ENCODE measurements around the gene NR2F2. TPM values are rescaled to one million over a fixed set of nuclear protein-coding genes. Genes with fewer than 3 reads are reported as not detected.

NR2F2 gene
- total and polyA plus RNA-seq, 2 of the 13 experiments (the other 11 are each of a cell fraction or from before 2014, with no cell fraction given), result 3.5 to 4.7 TPM

- TF ChIP-seq PCBP2 (optimal IDR thresholded peaks at IDR 0.05; ENCODE audit: low read depth, low read length, poor library complexity, severe bottlenecking) (no peak), CBX5 (CRISPR knock-in tag; IDR thresholded peaks at IDR 0.05; ENCODE audit: borderline replicate concordance) (no peak), ETV6 (CRISPR knock-in tag; conservative IDR thresholded peaks at IDR 0.05) (no peak), POLR2G (IDR thresholded peaks at IDR 0.05; ENCODE audit: low read depth, low read length) (no peak)
These were observed 27.7 kb downstream of the NR2F2 start (continued) for GRCh38 chr15:96358001-96358801.

DNA sequence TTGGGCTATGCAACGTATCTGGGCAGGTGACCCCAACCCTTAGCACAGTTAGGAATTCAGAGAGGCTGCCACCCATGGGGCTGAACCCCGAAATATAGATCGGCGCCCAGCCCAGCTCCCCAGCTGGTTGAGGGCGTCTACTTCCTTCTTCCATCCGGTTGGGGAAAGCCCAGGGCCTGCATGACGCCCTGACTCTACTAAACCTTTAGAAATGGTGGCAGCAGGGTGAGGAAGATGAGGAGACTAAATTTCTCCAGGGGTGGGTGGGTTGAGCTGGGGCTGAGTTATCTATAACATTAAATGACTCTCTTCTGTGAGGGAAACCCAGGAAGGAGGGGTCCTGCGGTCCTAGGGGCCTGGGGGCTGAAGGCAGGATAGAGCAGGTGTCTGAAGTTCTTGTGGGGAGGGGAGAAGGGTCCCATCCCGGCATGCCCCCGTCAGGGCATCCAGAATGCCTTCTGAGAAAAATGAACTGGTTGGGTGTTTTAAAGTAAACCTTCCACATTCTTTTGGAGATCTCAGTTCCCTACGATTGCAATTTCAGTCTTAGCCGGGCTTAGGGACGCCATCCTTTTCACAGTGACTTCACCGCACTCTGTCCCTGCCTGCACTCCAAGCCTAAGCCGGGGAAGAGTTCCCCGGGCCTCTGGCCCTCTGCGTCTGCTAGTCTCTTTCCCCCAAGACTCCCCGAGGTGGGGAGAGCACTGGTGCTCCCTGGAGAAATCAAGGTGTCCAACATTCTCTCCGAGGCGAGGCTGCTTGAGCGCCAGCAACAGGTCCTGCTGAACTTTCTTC, 28.5 kb downstream of the NR2F2 start:
- no peaks in the 10 kb centered on the region for H4K20me1 ChIP-seq (ENCODE audit: insufficient read depth, low read length)
- H3K27me3 ChIP-seq (ENCODE audit: control insufficient read depth in 1 of 2, insufficient read depth in 2 of 2, low read length in 2 of 2), result no peaks in the 10 kb centered on the region; a peak in 1 of 5 replicates
- BruUV-seq (replicated peaks), result no TSS peak
- in situ Hi-C loops (cut with HindIII; ENCODE audit: extremely low pct_ligation_motif_present, low pct_unique_long_range_greater_than_20kb), result loop anchor here (25.0 kb wide), 1 partner anchor 1403 kb away; no protein-coding TSS in a partner anchor
- no peak overlapping the region for H2AFZ ChIP-seq (ENCODE audit: low read length)
- TF ChIP-seq, protein P1, sequence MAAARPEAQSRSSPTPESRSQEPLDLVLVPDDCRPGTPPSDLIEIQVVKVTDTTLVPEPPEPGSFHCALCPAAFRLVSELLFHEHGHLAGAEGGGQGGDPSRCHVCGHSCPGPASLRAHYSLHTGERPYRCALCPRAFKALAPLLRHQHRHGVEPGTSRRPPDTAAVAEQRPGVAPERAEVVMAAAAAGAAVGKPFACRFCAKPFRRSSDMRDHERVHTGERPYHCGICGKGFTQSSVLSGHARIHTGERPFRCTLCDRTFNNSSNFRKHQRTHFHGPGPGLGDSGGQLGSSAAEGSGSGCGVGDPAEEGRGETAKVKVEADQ (CRISPR knock-in tag; IDR thresholded peaks at IDR 0.05; ENCODE audit: borderline replicate concordance), result no peak
- TF ChIP-seq GATAD2A (CRISPR knock-in tag; IDR thresholded peaks at IDR 0.05) (no peak), ZNF121 (CRISPR knock-in tag; IDR thresholded peaks at IDR 0.05) (no peak), TCF7 (IDR thresholded peaks at IDR 0.05; ENCODE audit: low read depth) (no peak), ZNF503 (CRISPR knock-in tag; IDR thresholded peaks at IDR 0.05) (no peak), SETDB1 (CRISPR knock-in tag; IDR thresholded peaks at IDR 0.05; ENCODE audit: borderline replicate concordance) (no peak), ZC3H4 (CRISPR knock-in tag; IDR thresholded peaks at IDR 0.05; ENCODE audit: borderline replicate concordance) (no peak)
- H3K4me3 ChIP-seq (replicated peaks in 1 of 3; ENCODE audit: insufficient read depth in 1 of 3, low read depth in 2 of 3, low read length in 3 of 3), result no peak overlapping the region
- no peak for FAIRE-seq
- H3K9me3 ChIP-seq (ENCODE audit: low read length), result no peaks in the 10 kb centered on the region
- 86% methylated on average over 19 of the region's 21 CpGs for WGBS (ENCODE audit: low lambda C conversion rate)
- peaks cover 26% of the 10 kb centered on the region for H3K4me1 ChIP-seq (ENCODE audit: insufficient read depth, low read length)
- no peaks in the 10 kb centered on the region for H3K79me2 ChIP-seq (ENCODE audit: insufficient read depth, low read length)
- no peak overlapping the region for H3K27ac ChIP-seq (ENCODE audit: extremely low read length, insufficient read depth, low read length)
- H3K4me2 ChIP-seq (ENCODE audit: low read depth, low read length), result no peak overlapping the region
- CTCF ChIA-PET (ENCODE audit: low intra/inter-chr PET ratio, low total read pairs), result no interaction called here
- no peak overlapping the region for H3K9ac ChIP-seq (ENCODE audit: insufficient read depth, low read depth, low read length)
- POLR2A ChIA-PET, result no interaction called here
- intact Hi-C loops (cut with micrococcal nuclease; ENCODE audit: unreplicated experiment), result loop anchor here (5.0 to 10.0 kb wide), 2 partner anchors 444 to 878 kb away; no protein-coding TSS in a partner anchor
- DNase-seq (ENCODE audit: low spot score), result no peak
- no peaks in the 10 kb centered on the region for H3K36me3 ChIP-seq (replicated peaks in 1 of 2; ENCODE audit: control insufficient read depth in 1 of 2, insufficient read depth in 2 of 2, low read length in 2 of 2)
- ATAC-seq, result no peak
